Cardiac muscle cell (in vitro differentiated cells and primary cell): ENCODE results near the gene JRKL. TPM values are rescaled to one million over a fixed set of nuclear protein-coding genes. Genes with fewer than 3 reads are reported as not detected.

Experiments
- DNase-seq, 2 donors: peaks; one replicate each; pipeline versions ENCODE4 v3.0.0 to v3.0.0-alpha.2; 2010 to 2017; ENCODE audit warnings: low read depth in 1 of 2, low spot score in 1 of 2
- H3K27ac ChIP-seq: fragments of 200-600 bp; sonication (generic); 2 replicates; pipeline ENCODE4 v1.5.1; 2016
- H3K27me3 ChIP-seq: fragments of 200-600 bp; sonication (generic); 2 replicates; pipeline ENCODE4 v1.6.0; 2016; ENCODE audit warnings: control low read depth
- H3K36me3 ChIP-seq: fragments of 200-600 bp; sonication (generic); 2 replicates; pipeline ENCODE4 v1.5.1; 2016; ENCODE audit warnings: control low read depth
- H3K4me1 ChIP-seq: fragments of 200-600 bp; sonication (generic); 2 replicates; pipeline ENCODE4 v1.8.1; 2017; ENCODE audit warnings: low read depth, mild to moderate bottlenecking, mixed run types
- H3K4me3 ChIP-seq: fragments of 200-600 bp; sonication (generic); 2 replicates; pipeline ENCODE4 v1.5.1; 2016; ENCODE audit warnings: mild to moderate bottlenecking
- H3K9me3 ChIP-seq: fragments of 200-600 bp; sonication (generic); 2 replicates; pipeline ENCODE4 v1.5.1; 2017; ENCODE audit warnings: low read depth, mild to moderate bottlenecking, control low read depth
- CTCF ChIP-seq: IDR thresholded peaks from 2 replicates; pipeline ENCODE4 v1.5.1; 2012; ENCODE audit warnings: low read depth, mild to moderate bottlenecking, low read length
- polyA plus RNA-seq: library from polyadenylated mRNA; unstranded; fragments of >200 nt; fragmentation: Nextera tagmentation; extraction: Ambion mirVana; gene quantifications from 2 replicates; pipeline ENCODE4 v1.2.1, GENCODE V29; 2016
- total RNA-seq: library from RNA; depleted of rRNA; stranded (reverse); fragments of >200 nt; gene quantifications from 2 replicates; pipeline ENCODE4 v1.2.3, GENCODE V29; 2016

JRKL gene
- total and polyA plus RNA-seq, 2 experiments from 2014 or later = 3.8 to 7.1 TPM

DNA sequence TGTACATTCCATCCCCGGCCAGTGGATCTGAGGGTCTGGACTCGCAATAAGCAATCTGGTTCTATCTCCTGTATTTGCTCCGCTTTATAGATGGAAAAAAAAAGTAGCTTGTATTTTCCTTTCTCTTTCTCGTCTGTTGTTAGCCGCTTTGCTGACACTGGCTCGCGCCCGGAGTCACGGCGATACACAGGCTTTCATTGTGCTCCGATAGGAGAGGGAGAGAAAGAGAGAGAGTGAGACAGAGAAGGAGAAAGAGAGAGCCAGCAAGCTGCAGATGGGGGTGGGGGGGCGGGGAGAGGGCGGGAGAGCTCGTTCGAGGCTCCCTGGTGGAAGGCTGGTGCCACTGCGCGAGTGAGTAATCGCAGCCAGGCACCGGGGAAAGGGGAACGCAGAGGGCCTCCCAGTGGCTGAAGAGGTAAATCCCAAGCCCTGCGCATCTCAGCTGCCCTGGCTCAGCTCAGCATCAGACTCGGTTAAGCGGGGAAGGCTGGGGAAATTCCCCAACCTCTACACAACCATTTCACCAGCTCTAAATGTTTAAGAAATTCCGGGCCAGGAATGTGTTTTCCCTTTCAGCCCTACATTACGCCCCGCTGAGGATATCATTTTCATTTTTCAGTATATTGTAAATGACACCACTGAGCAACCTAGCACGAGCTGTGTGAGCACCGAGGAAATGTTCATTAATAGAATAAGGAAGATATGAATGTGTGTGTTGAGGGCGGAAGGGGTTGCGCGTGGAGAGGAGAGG is 46.7 kb upstream of the JRKL start, which contains the start of gene MAML2:
TSS of gene MAML2 (minus strand) at position 235 of the 751 bp plus-strand sequence. CDS start 1,300 bp downstream, outside the sequence.
- Histone ChIP-seq H3K4me1 (peaks cover 24% of the 10 kb centered on the region), H3K9me3 (no peaks in the 10 kb centered on the region), H3K27ac (no peak within 1 kb of the TSS), H3K27me3 (no peaks in the 10 kb centered on the region), H3K36me3 (no peaks in the 10 kb centered on the region), H3K4me3 (peak within 1 kb of the TSS; percentile 73)
- peak; percentile 94 to 97 for DNase-seq
- peak; percentile 86 for TF ChIP-seq CTCF

GRCh38 chr11:96356848-96357247 is 33.0 kb upstream of the JRKL start:
- peaks cover 7% of the 10 kb centered on the region for H3K36me3 ChIP-seq
- DNase-seq = no peak
- TF ChIP-seq CTCF = no peak

DNA sequence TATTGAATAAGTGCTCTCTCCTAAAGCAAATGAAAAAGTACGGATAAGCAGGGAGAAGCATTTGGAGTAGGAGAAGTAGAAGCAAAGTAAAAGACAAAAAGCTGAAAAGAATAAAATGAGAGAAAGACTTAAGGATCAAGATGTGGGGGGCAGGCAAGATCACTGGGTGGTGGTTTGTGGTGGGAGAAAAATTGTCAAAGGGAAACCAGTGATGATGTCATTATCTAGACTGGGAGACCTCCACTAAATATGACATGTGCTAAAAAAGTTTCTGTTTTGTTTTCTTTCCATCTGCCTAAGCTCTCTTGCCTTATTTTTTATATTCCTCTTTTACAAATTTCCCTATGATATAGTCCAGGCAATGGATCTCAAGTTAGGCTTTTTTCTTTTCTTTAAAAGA is 32.0 kb upstream of the JRKL start:
- no peaks in the 10 kb centered on the region for H3K9me3 ChIP-seq
- TF ChIP-seq CTCF = no peak
- no peaks in the 10 kb centered on the region for H3K4me1 ChIP-seq
- DNase-seq = no peak
- H3K4me3 ChIP-seq = no peak overlapping the region
- H3K27ac ChIP-seq = no peak overlapping the region
- no peaks in the 10 kb centered on the region for H3K27me3 ChIP-seq
- peaks cover 7% of the 10 kb centered on the region for H3K36me3 ChIP-seq

More at GRCh38 chr11:96356848-96357247, 33.0 kb upstream of the JRKL start:
- H3K4me3 ChIP-seq = no peak overlapping the region
- H3K27me3 ChIP-seq = no peaks in the 10 kb centered on the region
- no peaks in the 10 kb centered on the region for H3K4me1 ChIP-seq
- no peak overlapping the region for H3K27ac ChIP-seq
- no peaks in the 10 kb centered on the region for H3K9me3 ChIP-seq

DNA sequence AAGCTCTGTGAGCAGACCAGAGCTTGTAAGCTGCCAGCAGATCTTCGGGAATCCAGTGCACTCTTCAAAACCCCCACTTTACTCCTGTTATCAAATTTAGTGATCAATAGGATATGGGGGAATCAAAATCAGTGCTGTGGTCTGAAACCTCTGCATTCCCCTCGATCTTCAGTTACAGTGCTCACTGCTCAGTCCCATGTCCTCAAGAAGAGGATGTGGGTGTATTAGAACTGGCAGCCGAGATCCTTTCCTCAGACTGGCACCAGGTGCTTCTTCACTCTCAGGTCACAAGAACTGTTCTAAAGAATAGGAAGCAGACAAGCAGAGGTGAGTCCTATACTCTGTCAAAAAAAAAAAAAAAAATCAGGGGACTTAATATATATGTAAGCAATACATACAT is 31.5 kb upstream of the JRKL start:
- no peak overlapping the region for H3K4me3 ChIP-seq
- no peaks in the 10 kb centered on the region for H3K9me3 ChIP-seq
- peaks cover 7% of the 10 kb centered on the region for H3K36me3 ChIP-seq
- no peaks in the 10 kb centered on the region for H3K4me1 ChIP-seq
- DNase-seq = no peak
- H3K27ac ChIP-seq = no peak overlapping the region
- TF ChIP-seq CTCF = no peak
- H3K27me3 ChIP-seq = no peaks in the 10 kb centered on the region

GRCh38 chr11:96361778-96362177 is 28.0 kb upstream of the JRKL start:
- peaks cover 14% of the 10 kb centered on the region for H3K36me3 ChIP-seq
- DNase-seq = no peak
- H3K4me1 ChIP-seq = no peaks in the 10 kb centered on the region
- H3K27me3 ChIP-seq = no peaks in the 10 kb centered on the region
- H3K27ac ChIP-seq = no peak overlapping the region
- no peak for TF ChIP-seq CTCF
- no peaks in the 10 kb centered on the region for H3K9me3 ChIP-seq
- no peak overlapping the region for H3K4me3 ChIP-seq
